A549 treated with AZD9567 at 1 μM for 4 hours (cell line): ENCODE results near the gene HSPB3. TPM values are rescaled to one million over a fixed set of nuclear protein-coding genes. Genes with fewer than 3 reads are reported as not detected.

Experiments
- total RNA-seq: library from RNA; stranded (reverse); fragments of 200-300 nt; extraction: Qiagen RNA extraction; gene quantifications from 5 replicates; pipeline ENCODE4 v1.2.3, GENCODE V29; 2022; ENCODE audit not compliant: insufficient read depth

HSPB3 gene, protein sequence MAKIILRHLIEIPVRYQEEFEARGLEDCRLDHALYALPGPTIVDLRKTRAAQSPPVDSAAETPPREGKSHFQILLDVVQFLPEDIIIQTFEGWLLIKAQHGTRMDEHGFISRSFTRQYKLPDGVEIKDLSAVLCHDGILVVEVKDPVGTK
- total RNA-seq = 0.10 to 0.14 TPM in 2 of 5 replicates, not detected in the others

GRCh38 chr5:54455413-54456157 lies at the start of gene HSPB3:
HSPB3 (plus strand) TSS chr5:54455699; CDS start chr5:54455790, 91 bp downstream.

Other genes with a start within 250 kb of the HSPB3 start
- gene ARL15, start 145.1 kb upstream of the HSPB3 start, total RNA-seq = 3.7 to 5.5 TPM (median 5.1 TPM) in 5 replicates
- 4.8 to 7.3 TPM (median 6.6 TPM) in 5 replicates for gene SNX18, start 62.1 kb downstream of the HSPB3 start, total RNA-seq